A673 (cell line): ENCODE results near the gene RAB3B. TPM values are rescaled to one million over a fixed set of nuclear protein-coding genes. Genes with fewer than 3 reads are reported as not detected.

Experiments
- BruUV-seq: library from RNA; stranded (reverse); fragments of 400-500 nt; replicated peaks from 2 replicates; lab custom pipeline; 2021; lab: Mats Ljungman, UMichigan
- CTCF ChIA-PET: fragments of 300-600 bp; sonication (Branson Sonifier 250); formaldehyde crosslinking; loops from one replicate; lab custom pipeline; 2022; ENCODE audit warnings: antibody characterized with exemption; lab: Charles Lee
- POLR2A ChIA-PET: fragments of 300-600 bp; sonication (Branson Sonifier 250); formaldehyde crosslinking; loops from one replicate; lab custom pipeline; 2022; ENCODE audit warnings: antibody characterized with exemption; ENCODE audit not compliant: low non-redundant PET; lab: Charles Lee
- DNase-seq: peaks from one replicate; pipeline ENCODE4 v3.0.0-alpha.2; 2015; ENCODE audit warnings: low spot score
- H3K27ac ChIP-seq: fragments of 200-600 bp; sonication (generic); 2 replicates; pipeline ENCODE4 v1.5.1; 2016; ENCODE audit warnings: mixed run types, low read depth, mild to moderate bottlenecking, mixed read lengths, antibody characterized with exemption, low read length; ENCODE audit not compliant: poor library complexity, severe bottlenecking
- H3K27me3 ChIP-seq: fragments of 200-600 bp; sonication (generic); replicated peaks from 2 replicates; pipeline ENCODE4 v1.6.1; 2017; ENCODE audit warnings: mixed run types, low read depth, mild to moderate bottlenecking, mixed read lengths, antibody characterized with exemption, low read length; ENCODE audit not compliant: insufficient read depth, poor library complexity
- H3K36me3 ChIP-seq: fragments of 200-600 bp; sonication (generic); 2 replicates; pipeline ENCODE4 v1.6.1; 2016; ENCODE audit warnings: mixed run types, mild to moderate bottlenecking, mixed read lengths, antibody characterized with exemption, low read length; ENCODE audit not compliant: insufficient read depth, poor library complexity, severe bottlenecking
- H3K4me1 ChIP-seq: fragments of 200-600 bp; sonication (generic); 2 replicates; pipeline ENCODE4 v1.6.1; 2017; ENCODE audit warnings: mixed run types, mild to moderate bottlenecking, mixed read lengths, antibody characterized with exemption, low read length; ENCODE audit not compliant: insufficient read depth, poor library complexity, severe bottlenecking
- H3K4me3 ChIP-seq: fragments of 200-600 bp; sonication (generic); 2 replicates; pipeline ENCODE4 v1.5.1; 2016; ENCODE audit warnings: low read depth, mixed run types, mild to moderate bottlenecking, mixed read lengths, low read length; ENCODE audit not compliant: poor library complexity, severe bottlenecking
- H3K9me3 ChIP-seq: fragments of 200-600 bp; sonication (generic); 2 replicates; pipeline ENCODE4 v1.6.1; 2016; ENCODE audit warnings: mixed run types, low read depth, mild to moderate bottlenecking, mixed read lengths, antibody characterized with exemption, low read length; ENCODE audit not compliant: poor library complexity, severe bottlenecking
- EZH2 ChIP-seq: fragments of 200-600 bp; sonication (generic); IDR thresholded peaks from 2 replicates; pipeline ENCODE4 v1.6.1; 2017; ENCODE audit warnings: borderline replicate concordance, low read depth, mild to moderate bottlenecking, mixed read lengths, antibody characterized with exemption, low read length; ENCODE audit not compliant: poor library complexity, severe bottlenecking
- intact Hi-C: fragments of 100-400 bp; cut with micrococcal nuclease; formaldehyde crosslinking; loops from one replicate; pipeline ENCODE4 v1.10.0; 2022; ENCODE audit not compliant: unreplicated experiment
- total RNA-seq: library from RNA; stranded (reverse); gene quantifications from 2 replicates; pipeline ENCODE4 v1.2.3, GENCODE V29; 2021
- TF ChIP-seq, protein P1 (sequence below): fragments of 300-800, 200-600 bp; sonication (generic); conservative IDR thresholded peaks from 2 replicates; pipeline ENCODE4 v1.5.1; 2017; ENCODE audit warnings: low read depth, mild to moderate bottlenecking, antibody characterized with exemption, low read length, moderate library complexity, mixed read lengths

The RAB3B gene
- total RNA-seq, 1 experiment from 2014 or later = 25.5 TPM

- intact Hi-C loops = no loop called here
- DNase-seq = no peak
- Histone ChIP-seq H3K4me3 (no peak overlapping the region), H3K9me3 (no peaks in the 10 kb centered on the region), H3K27me3 (no peaks in the 10 kb centered on the region), H3K27ac (no peak overlapping the region), H3K4me1 (peaks cover 11% of the 10 kb centered on the region), H3K36me3 (peaks cover 19% of the 10 kb centered on the region)
- POLR2A ChIA-PET = no interaction called here
- CTCF ChIA-PET = no interaction called here
- no TSS peak for BruUV-seq
- no peak for TF ChIP-seq EZH2
- TF ChIP-seq, protein P1, sequence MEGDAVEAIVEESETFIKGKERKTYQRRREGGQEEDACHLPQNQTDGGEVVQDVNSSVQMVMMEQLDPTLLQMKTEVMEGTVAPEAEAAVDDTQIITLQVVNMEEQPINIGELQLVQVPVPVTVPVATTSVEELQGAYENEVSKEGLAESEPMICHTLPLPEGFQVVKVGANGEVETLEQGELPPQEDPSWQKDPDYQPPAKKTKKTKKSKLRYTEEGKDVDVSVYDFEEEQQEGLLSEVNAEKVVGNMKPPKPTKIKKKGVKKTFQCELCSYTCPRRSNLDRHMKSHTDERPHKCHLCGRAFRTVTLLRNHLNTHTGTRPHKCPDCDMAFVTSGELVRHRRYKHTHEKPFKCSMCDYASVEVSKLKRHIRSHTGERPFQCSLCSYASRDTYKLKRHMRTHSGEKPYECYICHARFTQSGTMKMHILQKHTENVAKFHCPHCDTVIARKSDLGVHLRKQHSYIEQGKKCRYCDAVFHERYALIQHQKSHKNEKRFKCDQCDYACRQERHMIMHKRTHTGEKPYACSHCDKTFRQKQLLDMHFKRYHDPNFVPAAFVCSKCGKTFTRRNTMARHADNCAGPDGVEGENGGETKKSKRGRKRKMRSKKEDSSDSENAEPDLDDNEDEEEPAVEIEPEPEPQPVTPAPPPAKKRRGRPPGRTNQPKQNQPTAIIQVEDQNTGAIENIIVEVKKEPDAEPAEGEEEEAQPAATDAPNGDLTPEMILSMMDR = no peak
These were observed 37.8 kb upstream of the RAB3B start for GRCh38 chr1:52028328-52028727.

DNA sequence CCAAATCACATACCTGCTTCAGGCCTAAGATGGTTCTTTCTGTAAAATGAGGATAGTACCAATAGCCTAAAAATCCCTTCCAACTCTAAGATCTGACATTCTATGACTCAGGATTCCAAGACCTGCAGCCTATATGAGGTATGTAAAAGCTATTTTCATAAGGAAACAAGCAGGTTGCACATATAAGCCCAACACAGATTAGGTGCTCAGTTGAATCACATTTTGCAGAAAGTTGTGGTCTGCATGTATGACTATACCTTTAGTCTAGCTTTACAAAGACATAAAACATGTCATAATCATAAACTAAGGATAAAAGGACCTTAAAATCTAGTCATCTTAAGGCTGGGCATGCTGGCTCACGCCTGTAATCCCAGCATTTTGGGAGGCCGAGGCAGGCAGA is 35.8 kb upstream of the RAB3B start:
- Histone ChIP-seq H3K4me1 (no peaks in the 10 kb centered on the region), H3K27me3 (no peaks in the 10 kb centered on the region), H3K4me3 (no peak overlapping the region), H3K36me3 (peaks cover 31% of the 10 kb centered on the region), H3K27ac (no peak overlapping the region), H3K9me3 (no peaks in the 10 kb centered on the region)
- CTCF ChIA-PET = no interaction called here
- TF ChIP-seq EZH2 = no peak
- TF ChIP-seq, protein P1 = no peak
- POLR2A ChIA-PET = no interaction called here
- no TSS peak for BruUV-seq
- DNase-seq = no peak
- intact Hi-C loops = no loop called here

DNA sequence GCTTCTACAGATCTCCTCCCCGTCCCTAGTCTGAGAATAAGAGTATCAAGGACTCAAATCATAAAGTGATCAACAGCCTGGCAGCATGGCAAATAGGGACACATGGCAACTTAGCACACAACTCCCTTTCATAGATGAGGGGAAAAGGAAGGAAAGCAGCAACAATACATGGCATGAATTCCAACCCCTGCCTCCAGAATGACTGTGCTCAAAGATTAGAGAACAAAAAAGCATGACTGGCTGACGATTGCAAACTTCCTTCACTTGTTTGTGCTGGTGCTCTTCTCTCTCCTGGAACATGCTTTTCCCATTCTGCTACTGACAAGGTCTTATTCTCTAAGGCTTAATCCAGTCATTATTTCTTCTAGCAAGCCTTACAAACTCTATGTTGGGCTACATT is 31.6 kb upstream of the RAB3B start:
- intact Hi-C loops = no loop called here
- H3K4me1 ChIP-seq = no peaks in the 10 kb centered on the region
- POLR2A ChIA-PET = no interaction called here

More for the DNA sequence above, 31.6 kb upstream of the RAB3B start:
- DNase-seq = no peak
- TF ChIP-seq, protein P1 = no peak
- no peak for TF ChIP-seq EZH2
- Histone ChIP-seq H3K27ac (no peak overlapping the region), H3K27me3 (no peaks in the 10 kb centered on the region), H3K4me3 (no peak overlapping the region), H3K9me3 (no peaks in the 10 kb centered on the region), H3K36me3 (peaks cover 45% of the 10 kb centered on the region)
- CTCF ChIA-PET = no interaction called here
- BruUV-seq = no TSS peak
